ENCODE measurements around the gene NOXO1. TPM values are rescaled to one million over a fixed set of nuclear protein-coding genes. Genes with fewer than 3 reads are reported as not detected.

The NOXO1 gene
- polyA plus RNA-seq, 1 donor from 2014 or later = 8.5 TPM

GRCh38 chr16:2029350-2029749, 48.1 kb upstream of the NOXO1 start:
- Histone ChIP-seq H3K4me2 (ENCODE audit: low read length) (no peak overlapping the region), H3K9ac (ENCODE audit: low read length) (no peak overlapping the region), H3K27me3 (ENCODE audit: insufficient read depth, low read depth, low read length) (peaks cover 24% of the 10 kb centered on the region), H3K79me2 (replicated peaks; ENCODE audit: insufficient read depth, low read length) (no peaks in the 10 kb centered on the region), H3K9me2 (ENCODE audit: insufficient read depth, low read length) (no peaks in the 10 kb centered on the region), H3K36me3 (ENCODE audit: insufficient read depth, low read length) (no peaks in the 10 kb centered on the region), H3F3A (ENCODE audit: insufficient read depth, low read length, poor library complexity, severe bottlenecking) (no peaks in the 10 kb centered on the region), H2AFZ (ENCODE audit: low read depth, low read length) (no peak overlapping the region), H4K20me1 (ENCODE audit: insufficient read depth) (no peaks in the 10 kb centered on the region), H3K4me3 (ENCODE audit: low read length) (no peak overlapping the region), H3K9me3 (ENCODE audit: low read length) (no peaks in the 10 kb centered on the region), H3K27ac (ENCODE audit: low read length) (no peak overlapping the region)
- TF ChIP-seq RAD21 (conservative IDR thresholded peaks at IDR 0.05) (no peak), EP300 (conservative IDR thresholded peaks at IDR 0.05; ENCODE audit: poor library complexity, severe bottlenecking) (no peak), SMC3 (conservative IDR thresholded peaks at IDR 0.05; ENCODE audit: poor library complexity) (no peak), MXI1 (conservative IDR thresholded peaks at IDR 0.05; ENCODE audit: poor library complexity, severe bottlenecking) (no peak), TAF1 (IDR thresholded peaks at IDR 0.05; ENCODE audit: low read depth) (no peak), EZH2 (IDR thresholded peaks at IDR 0.05; ENCODE audit: borderline replicate concordance, insufficient read depth, low read length, poor library complexity, severe bottlenecking) (no peak), REST (IDR thresholded peaks at IDR 0.05; ENCODE audit: borderline replicate concordance) (no peak), POLR2AphosphoS5 (IDR thresholded peaks at IDR 0.05) (no peak)
- TF ChIP-seq, protein P1, sequence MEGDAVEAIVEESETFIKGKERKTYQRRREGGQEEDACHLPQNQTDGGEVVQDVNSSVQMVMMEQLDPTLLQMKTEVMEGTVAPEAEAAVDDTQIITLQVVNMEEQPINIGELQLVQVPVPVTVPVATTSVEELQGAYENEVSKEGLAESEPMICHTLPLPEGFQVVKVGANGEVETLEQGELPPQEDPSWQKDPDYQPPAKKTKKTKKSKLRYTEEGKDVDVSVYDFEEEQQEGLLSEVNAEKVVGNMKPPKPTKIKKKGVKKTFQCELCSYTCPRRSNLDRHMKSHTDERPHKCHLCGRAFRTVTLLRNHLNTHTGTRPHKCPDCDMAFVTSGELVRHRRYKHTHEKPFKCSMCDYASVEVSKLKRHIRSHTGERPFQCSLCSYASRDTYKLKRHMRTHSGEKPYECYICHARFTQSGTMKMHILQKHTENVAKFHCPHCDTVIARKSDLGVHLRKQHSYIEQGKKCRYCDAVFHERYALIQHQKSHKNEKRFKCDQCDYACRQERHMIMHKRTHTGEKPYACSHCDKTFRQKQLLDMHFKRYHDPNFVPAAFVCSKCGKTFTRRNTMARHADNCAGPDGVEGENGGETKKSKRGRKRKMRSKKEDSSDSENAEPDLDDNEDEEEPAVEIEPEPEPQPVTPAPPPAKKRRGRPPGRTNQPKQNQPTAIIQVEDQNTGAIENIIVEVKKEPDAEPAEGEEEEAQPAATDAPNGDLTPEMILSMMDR (IDR thresholded peaks at IDR 0.05; ENCODE audit: poor library complexity, severe bottlenecking) = no peak

GRCh38 chr16:2028620-2029220, 47.5 kb upstream of the NOXO1 start:
- H2AFZ ChIP-seq (ENCODE audit: low read depth, low read length) = no peak overlapping the region
- no peak for TF ChIP-seq EZH2 (IDR thresholded peaks at IDR 0.05; ENCODE audit: borderline replicate concordance, insufficient read depth, low read length, poor library complexity, severe bottlenecking)
- TF ChIP-seq EP300 (conservative IDR thresholded peaks at IDR 0.05; ENCODE audit: poor library complexity, severe bottlenecking) = no peak
- TF ChIP-seq MXI1 (conservative IDR thresholded peaks at IDR 0.05; ENCODE audit: poor library complexity, severe bottlenecking) = no peak
- TF ChIP-seq, protein P1 (IDR thresholded peaks at IDR 0.05; ENCODE audit: poor library complexity, severe bottlenecking) = no peak
- no peak for TF ChIP-seq REST (IDR thresholded peaks at IDR 0.05; ENCODE audit: borderline replicate concordance)
- no peak for TF ChIP-seq SMC3 (conservative IDR thresholded peaks at IDR 0.05; ENCODE audit: poor library complexity)
- no peak overlapping the region for H3K27ac ChIP-seq (ENCODE audit: low read length)
- H3K9me2 ChIP-seq (ENCODE audit: insufficient read depth, low read length) = no peaks in the 10 kb centered on the region
- no peak overlapping the region for H3K4me2 ChIP-seq (ENCODE audit: low read length)
- H3K9ac ChIP-seq (ENCODE audit: low read length) = no peak overlapping the region
- no peaks in the 10 kb centered on the region for H3K79me2 ChIP-seq (replicated peaks; ENCODE audit: insufficient read depth, low read length)
- no peaks in the 10 kb centered on the region for H4K20me1 ChIP-seq (ENCODE audit: insufficient read depth)
- H3K9me3 ChIP-seq (ENCODE audit: low read length) = no peaks in the 10 kb centered on the region
- peaks cover 24% of the 10 kb centered on the region for H3K27me3 ChIP-seq (ENCODE audit: insufficient read depth, low read depth, low read length)
- H3K4me3 ChIP-seq (ENCODE audit: low read length) = no peak overlapping the region
- H3F3A ChIP-seq (ENCODE audit: insufficient read depth, low read length, poor library complexity, severe bottlenecking) = no peaks in the 10 kb centered on the region
- no peaks in the 10 kb centered on the region for H3K36me3 ChIP-seq (ENCODE audit: insufficient read depth, low read length)

Measured in neural cell (in vitro differentiated cells).